Testis (tissue), 2 donors: ENCODE results near the gene IL15RA.

Source experiments
- POLR2A ChIP-seq: fragments of 450-650 bp; IDR thresholded peaks from one replicate; pipeline ENCODE4 v1.6.1; 2017; ENCODE audit warnings: antibody characterized with exemption, mild to moderate bottlenecking, moderate library complexity
- TF ChIP-seq, protein P1 (sequence below), 3 experiments: fragments of 450-650 bp in 2 of 3; fragments of 200-600 bp in 1 of 3; sonication (generic) in 1 of 3; IDR thresholded peaks; one replicate each; pipeline ENCODE4 v1.5.1; 2016 to 2019; ENCODE audit warnings: antibody characterized with exemption in 3 of 3, mild to moderate bottlenecking in 2 of 3, moderate library complexity in 1 of 3

DNA sequence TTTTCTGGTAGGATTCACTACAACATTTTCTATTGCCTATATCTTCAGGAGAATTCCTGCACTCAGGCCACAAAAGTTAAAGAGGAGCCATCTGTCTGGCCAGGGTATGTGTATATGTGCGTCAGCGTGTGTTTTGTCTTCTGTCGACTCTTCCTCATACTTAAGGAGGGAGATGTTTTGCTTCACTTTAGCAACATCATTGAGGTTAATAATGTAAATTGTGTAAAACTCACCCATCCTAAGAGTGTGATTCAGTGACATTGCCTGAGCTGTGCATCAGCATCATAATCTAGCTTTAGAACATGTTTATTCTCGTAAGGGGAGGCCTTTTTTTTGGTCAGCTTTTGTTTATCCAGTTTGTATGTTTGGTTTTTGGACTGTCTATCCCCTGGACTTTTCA is 63.6 kb downstream of the IL15RA start:
- TF ChIP-seq, protein P1, sequence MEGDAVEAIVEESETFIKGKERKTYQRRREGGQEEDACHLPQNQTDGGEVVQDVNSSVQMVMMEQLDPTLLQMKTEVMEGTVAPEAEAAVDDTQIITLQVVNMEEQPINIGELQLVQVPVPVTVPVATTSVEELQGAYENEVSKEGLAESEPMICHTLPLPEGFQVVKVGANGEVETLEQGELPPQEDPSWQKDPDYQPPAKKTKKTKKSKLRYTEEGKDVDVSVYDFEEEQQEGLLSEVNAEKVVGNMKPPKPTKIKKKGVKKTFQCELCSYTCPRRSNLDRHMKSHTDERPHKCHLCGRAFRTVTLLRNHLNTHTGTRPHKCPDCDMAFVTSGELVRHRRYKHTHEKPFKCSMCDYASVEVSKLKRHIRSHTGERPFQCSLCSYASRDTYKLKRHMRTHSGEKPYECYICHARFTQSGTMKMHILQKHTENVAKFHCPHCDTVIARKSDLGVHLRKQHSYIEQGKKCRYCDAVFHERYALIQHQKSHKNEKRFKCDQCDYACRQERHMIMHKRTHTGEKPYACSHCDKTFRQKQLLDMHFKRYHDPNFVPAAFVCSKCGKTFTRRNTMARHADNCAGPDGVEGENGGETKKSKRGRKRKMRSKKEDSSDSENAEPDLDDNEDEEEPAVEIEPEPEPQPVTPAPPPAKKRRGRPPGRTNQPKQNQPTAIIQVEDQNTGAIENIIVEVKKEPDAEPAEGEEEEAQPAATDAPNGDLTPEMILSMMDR (IDR thresholded peaks at IDR 0.05) = no peak
- TF ChIP-seq POLR2A = no peak
